ENCODE measurements around the gene TNFSF9.

TNFSF9 gene, protein sequence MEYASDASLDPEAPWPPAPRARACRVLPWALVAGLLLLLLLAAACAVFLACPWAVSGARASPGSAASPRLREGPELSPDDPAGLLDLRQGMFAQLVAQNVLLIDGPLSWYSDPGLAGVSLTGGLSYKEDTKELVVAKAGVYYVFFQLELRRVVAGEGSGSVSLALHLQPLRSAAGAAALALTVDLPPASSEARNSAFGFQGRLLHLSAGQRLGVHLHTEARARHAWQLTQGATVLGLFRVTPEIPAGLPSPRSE

DNA sequence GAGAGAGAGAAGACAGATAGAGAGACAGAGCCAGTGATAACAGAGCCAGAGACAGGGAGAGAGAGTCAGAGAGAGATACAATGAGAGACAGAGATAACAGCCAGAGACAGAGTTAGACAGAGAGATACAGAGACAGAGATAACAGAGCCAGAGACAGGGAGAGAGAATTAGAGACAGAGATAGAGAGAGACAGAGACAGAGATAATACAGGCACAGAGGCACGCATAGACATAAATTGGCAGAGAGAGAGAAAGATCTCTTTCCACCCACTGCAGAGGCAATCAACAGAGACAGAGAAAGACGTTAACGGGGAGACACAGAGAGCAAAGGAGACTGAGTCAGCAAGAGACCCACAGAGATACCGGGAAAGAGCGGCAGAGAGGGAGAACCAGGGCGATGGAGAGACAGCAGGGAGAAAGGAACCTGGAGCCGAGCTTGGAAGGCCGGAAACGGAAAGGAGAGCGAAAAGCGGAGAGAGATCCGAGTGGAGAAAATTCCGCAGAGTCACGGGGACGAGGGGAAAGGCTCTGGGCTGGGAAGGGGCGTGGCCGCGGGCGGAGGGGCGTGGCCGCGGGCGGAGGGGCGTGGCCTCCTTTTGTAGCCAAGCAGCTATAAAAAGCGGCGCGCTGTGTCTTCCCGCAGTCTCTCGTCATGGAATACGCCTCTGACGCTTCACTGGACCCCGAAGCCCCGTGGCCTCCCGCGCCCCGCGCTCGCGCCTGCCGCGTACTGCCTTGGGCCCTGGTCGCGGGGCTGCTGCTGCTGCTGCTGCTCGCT, at the start of gene TNFSF9:
Gene TNFSF9, plus strand, starts transcription at position 641 of the 777 bp plus-strand sequence. Its CDS starts 11 bp downstream, at position 652.
- Histone ChIP-seq H3K9me3 (ENCODE audit: insufficient read depth, low read length) (no peaks in the 10 kb centered on the region), H3K9ac (ENCODE audit: low read length) (peak within 1 kb of the TSS; percentile 99), H3K4me3 (ENCODE audit: low read length) (peak within 1 kb of the TSS; percentile 99), H2AFZ (ENCODE audit: low read depth, low read length) (no peak within 1 kb of the TSS), H3K4me2 (ENCODE audit: low read length) (peak within 1 kb of the TSS; percentile 97), H3K36me3 (replicated peaks; ENCODE audit: low read depth, low read length) (peaks cover 38% of the 10 kb centered on the region), H3K4me1 (ENCODE audit: low read length) (peaks cover 59% of the 10 kb centered on the region), H3K79me2 (ENCODE audit: low read length) (peaks cover 53% of the 10 kb centered on the region), H3K27me3 (ENCODE audit: low read depth, low read length) (no peaks in the 10 kb centered on the region), H4K20me1 (ENCODE audit: insufficient read depth, low read length) (peaks cover 38% of the 10 kb centered on the region), H3K27ac (ENCODE audit: low read length) (peak within 1 kb of the TSS; percentile 96)
- no peak for TF ChIP-seq EZH2phosphoT487 (IDR thresholded peaks at IDR 0.05; ENCODE audit: low read depth)
- TF ChIP-seq, protein P1, sequence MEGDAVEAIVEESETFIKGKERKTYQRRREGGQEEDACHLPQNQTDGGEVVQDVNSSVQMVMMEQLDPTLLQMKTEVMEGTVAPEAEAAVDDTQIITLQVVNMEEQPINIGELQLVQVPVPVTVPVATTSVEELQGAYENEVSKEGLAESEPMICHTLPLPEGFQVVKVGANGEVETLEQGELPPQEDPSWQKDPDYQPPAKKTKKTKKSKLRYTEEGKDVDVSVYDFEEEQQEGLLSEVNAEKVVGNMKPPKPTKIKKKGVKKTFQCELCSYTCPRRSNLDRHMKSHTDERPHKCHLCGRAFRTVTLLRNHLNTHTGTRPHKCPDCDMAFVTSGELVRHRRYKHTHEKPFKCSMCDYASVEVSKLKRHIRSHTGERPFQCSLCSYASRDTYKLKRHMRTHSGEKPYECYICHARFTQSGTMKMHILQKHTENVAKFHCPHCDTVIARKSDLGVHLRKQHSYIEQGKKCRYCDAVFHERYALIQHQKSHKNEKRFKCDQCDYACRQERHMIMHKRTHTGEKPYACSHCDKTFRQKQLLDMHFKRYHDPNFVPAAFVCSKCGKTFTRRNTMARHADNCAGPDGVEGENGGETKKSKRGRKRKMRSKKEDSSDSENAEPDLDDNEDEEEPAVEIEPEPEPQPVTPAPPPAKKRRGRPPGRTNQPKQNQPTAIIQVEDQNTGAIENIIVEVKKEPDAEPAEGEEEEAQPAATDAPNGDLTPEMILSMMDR (IDR thresholded peaks at IDR 0.05; ENCODE audit: low read depth, low read length), result no peak

DNA sequence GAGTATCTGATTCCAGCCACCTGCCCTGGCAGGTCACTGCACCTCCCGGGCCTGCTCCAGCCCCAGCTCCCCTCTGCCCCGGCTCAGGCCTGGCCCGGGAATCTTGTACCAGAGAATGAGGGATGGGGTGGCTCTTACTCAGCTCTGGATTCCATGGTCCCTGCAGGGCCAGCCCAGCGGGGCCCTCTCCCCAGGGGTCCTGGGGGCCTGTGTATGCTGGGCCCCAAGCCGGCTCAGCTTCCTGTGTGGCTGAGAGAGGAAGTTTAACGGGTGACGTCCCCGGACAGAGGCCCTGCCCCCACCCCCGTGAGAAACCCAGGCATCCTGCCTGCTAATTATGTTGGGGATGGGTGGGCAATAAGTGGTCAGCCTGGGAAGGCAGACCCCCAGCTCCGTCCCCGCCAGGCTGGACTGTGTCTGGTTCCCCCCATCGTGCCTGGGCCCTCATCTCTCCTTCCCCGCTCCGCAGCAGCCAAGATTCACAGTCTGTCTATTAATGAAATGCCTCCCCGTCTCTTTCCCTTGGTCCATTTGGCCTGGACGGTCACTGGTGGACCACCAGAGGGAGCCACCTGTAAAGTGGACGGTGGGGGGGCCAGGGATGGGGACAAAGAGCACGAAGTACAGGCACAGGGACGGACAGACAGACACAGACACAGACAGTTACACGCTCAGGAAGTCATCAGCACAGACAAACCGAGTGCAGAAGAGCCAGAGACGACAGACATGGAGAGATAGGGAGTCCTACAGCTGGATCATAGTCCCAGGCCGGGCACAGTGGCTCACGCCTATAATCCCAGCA, 49.1 kb upstream of the TNFSF9 start, which contains the start of gene DENND1C:
Gene DENND1C, minus strand, starts transcription at position 247 of the 802 bp plus-strand sequence. Its CDS starts 92 bp downstream, at position 155.
- peak within 1 kb of the TSS; percentile 69 for H3K27ac ChIP-seq (ENCODE audit: low read length)
- peak within 1 kb of the TSS; percentile 94 for H3K9ac ChIP-seq (ENCODE audit: low read length)
- peak within 1 kb of the TSS; percentile 87 for H3K4me2 ChIP-seq (ENCODE audit: low read length)
- peak within 1 kb of the TSS; percentile 84 for H2AFZ ChIP-seq (ENCODE audit: low read depth, low read length)
- H4K20me1 ChIP-seq (ENCODE audit: insufficient read depth, low read length), result no peaks in the 10 kb centered on the region
- H3K36me3 ChIP-seq (replicated peaks; ENCODE audit: low read depth, low read length), result peaks cover 14% of the 10 kb centered on the region
- no peaks in the 10 kb centered on the region for H3K9me3 ChIP-seq (ENCODE audit: insufficient read depth, low read length)
- H3K4me1 ChIP-seq (ENCODE audit: low read length), result peaks cover 12% of the 10 kb centered on the region
- TF ChIP-seq, protein P1 (IDR thresholded peaks at IDR 0.05; ENCODE audit: low read depth, low read length), result peak; percentile 56
- TF ChIP-seq EZH2phosphoT487 (IDR thresholded peaks at IDR 0.05; ENCODE audit: low read depth), result no peak
- peak within 1 kb of the TSS; percentile 78 for H3K4me3 ChIP-seq (ENCODE audit: low read length)
- H3K79me2 ChIP-seq (ENCODE audit: low read length), result peaks cover 24% of the 10 kb centered on the region
- no peaks in the 10 kb centered on the region for H3K27me3 ChIP-seq (ENCODE audit: low read depth, low read length)

DNA sequence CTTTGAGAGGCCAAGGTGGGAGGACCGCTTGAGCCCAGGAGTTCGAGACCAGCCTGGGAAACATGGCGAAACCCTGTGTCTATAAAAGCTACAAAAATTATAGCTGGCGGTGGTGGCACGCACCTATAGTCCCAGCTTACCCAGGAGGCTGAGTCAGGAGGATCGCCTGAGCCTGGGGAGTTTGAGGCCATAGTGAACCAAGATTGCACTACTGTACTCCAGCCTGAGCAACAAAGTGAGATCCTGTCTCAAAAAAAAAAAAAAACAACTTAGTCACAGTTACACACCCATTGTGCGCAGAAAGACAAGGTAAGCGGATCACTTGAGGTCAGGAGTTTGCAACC, 48.5 kb upstream of the TNFSF9 start:
- Histone ChIP-seq H3K27me3 (ENCODE audit: low read depth, low read length) (no peaks in the 10 kb centered on the region), H3K27ac (ENCODE audit: low read length) (peak overlapping the region; percentile 69), H3K9ac (ENCODE audit: low read length) (peak overlapping the region; percentile 94), H3K4me3 (ENCODE audit: low read length) (peak overlapping the region; percentile 78), H3K4me1 (ENCODE audit: low read length) (peaks cover 12% of the 10 kb centered on the region), H3K9me3 (ENCODE audit: insufficient read depth, low read length) (no peaks in the 10 kb centered on the region), H4K20me1 (ENCODE audit: insufficient read depth, low read length) (no peaks in the 10 kb centered on the region), H3K4me2 (ENCODE audit: low read length) (peak overlapping the region; percentile 87), H2AFZ (ENCODE audit: low read depth, low read length) (peak overlapping the region; percentile 84), H3K79me2 (ENCODE audit: low read length) (peaks cover 24% of the 10 kb centered on the region), H3K36me3 (replicated peaks; ENCODE audit: low read depth, low read length) (peaks cover 8% of the 10 kb centered on the region)
- TF ChIP-seq, protein P1 (IDR thresholded peaks at IDR 0.05; ENCODE audit: low read depth, low read length), result no peak
- TF ChIP-seq EZH2phosphoT487 (IDR thresholded peaks at IDR 0.05; ENCODE audit: low read depth), result no peak
